ENCODE measurements around the gene RAB10.
"Not testable (repeated sequence)": the region's sequence is repeated elsewhere in the genome, so short reads cannot be mapped to it uniquely, and the experiment has no call there.

The RAB10 gene

GRCh38 chr2:26086779-26087178 is 52.9 kb downstream of the RAB10 start:
- DNase-seq (ENCODE audit: low read depth in 4 of 4, low spot score in 1 of 4): no peak

GRCh38 chr2:26088038-26088643 is 54.3 kb downstream of the RAB10 start:
- no peak for DNase-seq (ENCODE audit: low read depth in 4 of 4, low spot score in 1 of 4)

DNA sequence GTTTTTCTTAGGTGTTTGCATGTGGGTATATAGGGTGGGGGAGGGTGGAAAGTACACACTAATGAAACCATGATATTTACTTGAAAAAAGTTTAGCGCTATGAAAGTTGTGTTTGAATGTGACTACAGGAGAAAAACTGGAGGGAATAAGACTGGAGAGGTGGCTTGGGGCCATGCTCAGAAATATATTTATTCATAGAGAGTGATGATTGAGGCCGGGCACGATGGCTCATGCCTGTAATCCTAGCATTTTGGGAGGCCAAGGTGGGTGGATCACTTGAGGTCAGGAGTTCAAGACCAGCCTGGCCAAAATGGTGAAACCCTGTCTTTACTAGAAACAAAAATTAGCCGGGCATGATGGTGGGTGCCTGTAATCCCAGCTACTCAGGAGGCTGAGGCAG is 55.0 kb downstream of the RAB10 start:
- DNase-seq (ENCODE audit: low read depth in 4 of 4, low spot score in 1 of 4): not testable (repeated sequence)

DNA sequence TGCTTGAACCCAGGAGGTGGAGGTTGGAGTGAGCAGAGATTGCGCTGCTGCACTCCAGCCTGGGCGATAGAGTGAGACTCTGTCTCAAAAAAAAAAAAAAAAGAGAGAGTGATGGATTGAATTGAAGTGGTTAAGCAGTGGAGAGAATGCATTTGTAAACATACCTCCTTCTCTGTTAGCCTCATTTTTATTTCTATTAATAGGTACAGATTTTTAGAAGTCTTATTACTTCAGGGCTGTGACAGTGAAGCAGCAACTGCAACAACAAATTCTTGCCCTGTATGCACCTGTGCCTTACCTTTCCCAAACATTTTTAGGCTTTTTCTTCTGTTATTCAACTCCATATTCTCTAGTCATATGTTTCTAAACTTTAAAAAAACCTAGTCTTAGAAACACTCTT is 55.5 kb downstream of the RAB10 start:
- no peak for DNase-seq (ENCODE audit: low read depth in 4 of 4, low spot score in 1 of 4)

- no peak for DNase-seq (ENCODE audit: low read depth in 4 of 4, low spot score in 1 of 4)
Observed at GRCh38 chr2:26095758-26096157, 61.9 kb downstream of the RAB10 start.

DNA sequence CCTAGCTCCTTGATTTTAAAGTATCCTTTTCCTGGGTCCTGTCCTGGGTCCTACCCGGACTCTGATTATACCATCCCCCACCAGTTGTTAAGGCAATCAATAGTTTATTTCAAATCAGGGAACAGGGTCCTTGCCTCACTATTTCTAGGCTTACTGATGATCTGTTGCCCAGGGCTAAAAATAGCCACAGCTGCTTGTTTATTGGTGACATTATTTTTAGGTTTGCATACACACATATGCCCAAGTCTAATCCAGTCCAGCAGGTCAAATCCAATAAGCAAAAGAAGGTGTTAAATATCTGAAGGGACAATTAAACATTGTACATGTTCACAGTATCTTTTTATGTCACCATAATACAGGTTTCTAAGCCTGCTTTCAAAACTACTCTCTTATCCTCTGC is 66.0 kb downstream of the RAB10 start:
- no peak for DNase-seq (ENCODE audit: low read depth in 4 of 4, low spot score in 1 of 4)

- DNase-seq (ENCODE audit: low read depth in 4 of 4, low spot score in 1 of 4): no peak
Observed at GRCh38 chr2:26100384-26100783, 66.5 kb downstream of the RAB10 start.

DNA sequence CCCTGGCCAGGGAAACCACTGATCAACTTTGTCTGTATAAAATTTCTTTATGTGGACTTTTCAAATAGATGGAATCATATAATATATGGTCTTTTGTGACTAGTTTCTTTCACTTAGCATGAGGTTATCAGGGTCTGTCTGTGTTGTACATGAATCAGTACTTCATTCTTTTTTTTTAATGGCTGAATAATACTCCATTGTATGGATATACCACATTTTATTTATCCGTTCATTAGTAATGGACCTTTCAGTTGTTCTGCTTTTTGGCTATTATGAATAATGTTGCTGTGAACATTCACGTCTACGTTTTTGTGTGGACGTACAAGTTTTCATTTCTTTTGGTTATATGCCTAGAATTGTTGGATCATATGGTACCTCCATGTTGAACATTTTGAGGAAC is 69.9 kb downstream of the RAB10 start:
- DNase-seq (ENCODE audit: low read depth in 4 of 4, low spot score in 1 of 4): no peak

GRCh38 chr2:26108701-26109100 is 74.8 kb downstream of the RAB10 start:
- DNase-seq (ENCODE audit: low read depth in 4 of 4, low spot score in 1 of 4): not testable (repeated sequence)

DNA sequence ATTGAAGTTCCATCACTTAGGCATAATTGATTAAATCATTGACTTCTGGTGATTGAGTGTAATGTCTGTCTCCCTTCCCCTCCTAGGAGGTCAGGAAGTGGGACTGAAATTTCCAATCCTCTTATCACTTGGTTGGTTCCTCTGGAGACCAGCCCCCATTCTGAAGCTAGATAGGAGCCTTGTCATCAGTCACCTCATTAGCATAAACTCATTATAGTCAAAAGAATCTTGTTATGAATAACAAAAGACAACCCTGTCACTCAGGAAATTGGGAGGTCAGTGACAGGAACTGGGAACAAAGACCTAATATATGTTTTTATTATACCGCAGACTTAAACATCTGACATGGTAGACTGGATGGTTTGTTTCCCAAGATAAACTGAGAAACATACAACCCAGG is 78.3 kb downstream of the RAB10 start:
- DNase-seq (ENCODE audit: low read depth in 4 of 4, low spot score in 1 of 4): no peak

- DNase-seq (ENCODE audit: low read depth in 4 of 4, low spot score in 1 of 4): no peak
Observed at GRCh38 chr2:26114151-26114550, 80.3 kb downstream of the RAB10 start.

DNA sequence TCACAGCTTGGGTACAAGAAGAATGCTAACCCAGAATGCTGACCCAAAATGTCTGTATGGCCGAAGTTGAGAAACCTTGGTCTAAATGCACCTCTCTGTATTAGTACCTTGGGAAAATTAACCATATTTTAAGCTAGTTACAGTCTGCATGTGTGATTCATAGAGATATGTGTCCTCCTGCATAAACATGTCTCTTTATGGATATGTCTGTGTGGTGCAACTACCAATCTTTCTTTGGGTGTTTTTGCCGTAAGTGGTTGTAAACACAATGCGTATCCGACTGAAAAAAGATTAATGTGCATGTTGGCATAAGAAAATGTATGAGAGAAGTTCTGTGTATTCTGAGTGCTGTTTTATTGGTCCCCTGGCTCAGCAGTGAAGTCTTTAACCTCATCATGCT is 84.8 kb downstream of the RAB10 start:
- no peak for DNase-seq (ENCODE audit: low read depth in 4 of 4, low spot score in 1 of 4)

DNA sequence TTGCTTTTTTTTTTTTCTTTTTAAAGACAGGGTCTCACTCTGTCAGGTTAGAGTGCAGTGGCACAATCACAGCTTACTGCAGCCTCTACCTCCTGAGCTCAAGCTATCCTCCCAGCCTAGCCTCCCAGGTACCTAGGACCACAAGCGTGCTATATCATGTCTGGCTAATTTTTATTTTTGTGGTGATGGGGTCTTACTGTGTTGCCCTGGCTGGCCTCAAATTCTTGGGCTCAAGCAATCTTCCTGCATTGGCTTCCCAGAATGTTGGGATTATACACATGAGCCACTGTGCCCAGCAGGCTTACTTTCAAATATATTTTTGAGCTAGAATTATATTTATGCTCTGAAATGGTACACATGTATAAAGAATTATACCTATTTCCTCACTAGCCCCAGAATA is 85.6 kb downstream of the RAB10 start:
- no peak for DNase-seq (ENCODE audit: low read depth in 4 of 4, low spot score in 1 of 4)

- no peak for DNase-seq (ENCODE audit: low read depth in 4 of 4, low spot score in 1 of 4)
Observed at GRCh38 chr2:26122630-26123029, 88.7 kb downstream of the RAB10 start.

DNA sequence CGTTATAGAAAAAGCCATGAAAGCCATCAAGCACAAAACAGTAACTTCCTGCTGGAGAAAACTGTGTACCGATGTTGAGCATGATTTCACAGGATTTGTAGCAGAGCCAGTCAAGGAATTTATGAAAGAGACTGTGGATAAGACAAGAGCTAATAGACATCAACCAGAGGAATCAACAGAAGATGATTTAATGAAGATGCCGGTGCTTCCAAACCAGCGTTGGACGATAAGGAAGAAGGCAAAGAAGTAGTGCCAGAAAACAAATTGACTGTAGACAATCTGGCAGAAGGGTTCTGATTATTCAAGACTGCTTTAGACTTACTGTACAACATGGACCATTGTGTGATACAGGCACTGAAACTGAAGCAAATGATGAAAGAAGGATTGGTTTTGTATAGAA is 89.5 kb downstream of the RAB10 start:
- DNase-seq (ENCODE audit: low read depth in 4 of 4, low spot score in 1 of 4): no peak

GRCh38 chr2:26126074-26126473 is 92.2 kb downstream of the RAB10 start:
- no peak for DNase-seq (ENCODE audit: low read depth in 4 of 4, low spot score in 1 of 4)

- no peak for DNase-seq (ENCODE audit: low read depth in 4 of 4, low spot score in 1 of 4)
Observed at GRCh38 chr2:26128176-26128575, 94.3 kb downstream of the RAB10 start.

GRCh38 chr2:26130763-26131162 is 96.9 kb downstream of the RAB10 start:
- no peak for DNase-seq (ENCODE audit: low read depth in 4 of 4, low spot score in 1 of 4)

GRCh38 chr2:26136451-26136850 is 102.6 kb downstream of the RAB10 start:
- DNase-seq (ENCODE audit: low read depth in 4 of 4, low spot score in 1 of 4): no peak

DNA sequence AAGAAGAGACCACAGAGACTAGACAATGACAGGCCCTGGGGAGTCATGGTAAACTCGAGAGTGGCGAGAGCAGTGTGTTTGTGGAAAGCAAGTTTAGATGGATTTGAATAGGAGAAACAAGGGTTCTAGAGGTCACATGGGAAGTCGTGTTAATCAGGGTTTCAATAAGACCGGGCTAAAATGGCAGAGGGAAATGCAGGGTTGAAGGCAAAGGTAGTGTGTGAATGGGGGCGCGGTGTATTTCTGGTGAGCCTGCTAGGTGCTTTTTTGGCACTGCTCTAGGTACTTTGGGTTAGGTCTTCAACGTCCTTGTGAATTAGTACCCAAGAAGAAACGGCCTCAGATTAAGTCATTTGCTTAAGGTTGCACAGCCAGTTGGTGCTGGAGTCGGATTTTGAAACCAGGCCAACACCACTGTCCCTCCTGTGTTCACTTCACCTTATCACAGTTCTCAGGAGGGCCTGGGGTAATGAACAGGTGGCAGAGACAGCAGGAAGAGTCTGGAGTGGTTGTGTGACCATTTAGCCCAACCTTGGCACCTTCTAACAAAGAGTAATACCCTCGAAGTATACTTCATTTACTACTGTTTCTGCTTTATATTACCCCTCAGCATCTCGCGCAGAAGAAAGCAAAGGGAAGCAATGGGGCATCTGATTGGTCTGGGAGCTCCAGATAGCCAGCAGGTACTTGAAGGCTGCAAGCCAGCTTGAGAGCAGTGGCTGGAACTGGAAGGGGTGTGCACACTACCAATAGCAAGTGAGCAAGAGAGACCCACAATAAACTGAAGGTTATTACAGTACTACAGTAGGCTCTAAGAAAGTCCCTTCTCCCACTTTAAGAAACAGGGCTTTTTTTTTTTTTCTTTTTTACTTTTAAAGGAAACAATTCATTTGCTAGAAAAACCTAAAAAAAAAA is 105.6 kb downstream of the RAB10 start:
- DNase-seq (ENCODE audit: low read depth in 4 of 4, low spot score in 1 of 4): no peak

GRCh38 chr2:26141145-26141769 is 107.4 kb downstream of the RAB10 start:
- no peak for DNase-seq (ENCODE audit: low read depth in 4 of 4, low spot score in 1 of 4)

GRCh38 chr2:26144031-26144430 is 110.1 kb downstream of the RAB10 start:
- DNase-seq (ENCODE audit: low read depth in 4 of 4, low spot score in 1 of 4): no peak
